Tibial nerve (tissue), 4 donors: Measurements from ENCODE around the gene MAGI2. TPM values are rescaled to one million over a fixed set of nuclear protein-coding genes. Genes with fewer than 3 reads are reported as not detected.

Source experiments
- DNase-seq, 2 donors: peaks; one replicate each; pipeline ENCODE4 v3.0.0-alpha.2; 2019; ENCODE audit warnings: low spot score in 2 of 2
- H3K27ac ChIP-seq, 4 donors: fragments of 200-600 bp; sonication (generic) in 3 of 4; one replicate each; pipeline ENCODE4 v1.5.1; 2017 to 2019; ENCODE audit warnings: mild to moderate bottlenecking in 1 of 4
- H3K27me3 ChIP-seq, 2 donors: fragments of 200-600 bp; sonication (generic) in 1 of 2; one replicate each; pipeline versions ENCODE4 v1.5.1 to v1.6.0; 2017 to 2019
- H3K36me3 ChIP-seq, 3 donors: fragments of 200-600 bp; sonication (generic); one replicate each; pipeline ENCODE4 v1.5.1; 2018 to 2019
- H3K4me1 ChIP-seq, 4 donors: fragments of 200-600 bp; sonication (generic) in 3 of 4; one replicate each; pipeline ENCODE4 v1.5.1; 2017 to 2019
- H3K4me3 ChIP-seq, 4 donors: fragments of 200-600 bp; sonication (generic) in 3 of 4; one replicate each; pipeline ENCODE4 v1.5.1; 2017 to 2019; ENCODE audit warnings: mild to moderate bottlenecking in 1 of 4, moderate library complexity in 1 of 4
- H3K9me3 ChIP-seq, 4 donors: fragments of 200-600 bp; sonication (generic) in 3 of 4; one replicate each; pipeline ENCODE4 v1.5.1; 2017 to 2019
- CTCF ChIP-seq, 5 experiments: fragments of 200-600 bp in 3 of 5; fragments of 450-650 bp in 2 of 5; sonication (generic) in 3 of 5; IDR thresholded peaks; one replicate each; pipeline ENCODE4 v1.5.1; 2016 to 2019; ENCODE audit warnings: antibody characterized with exemption in 5 of 5, mild to moderate bottlenecking in 3 of 5, moderate library complexity in 2 of 5
- EP300 ChIP-seq, 2 donors: sonication (generic); formaldehyde crosslinking; IDR thresholded peaks; one replicate each; pipeline ENCODE4 v1.6.1; 2017; ENCODE audit warnings: antibody characterized with exemption in 2 of 2, mild to moderate bottlenecking in 1 of 2
- POLR2A ChIP-seq, 2 donors: fragments of 450-650 bp; IDR thresholded peaks; one replicate each; pipeline ENCODE4 v1.6.1; 2017; ENCODE audit warnings: antibody characterized with exemption in 2 of 2, mild to moderate bottlenecking in 2 of 2, moderate library complexity in 2 of 2
- WGBS, 2 donors: methylation state at CpG; one replicate each; pipeline ENCODE4 v1.1.5; 2018; 5-methylcytosine and 5-hydroxymethylcytosine counted together
- total RNA-seq, 4 donors: library from RNA; depleted of rRNA; stranded (reverse); fragments of >200 nt; gene quantifications; one replicate each; pipeline ENCODE4 v1.1.0, GENCODE V29; 2016

The MAGI2 gene
- total RNA-seq, 4 donors from 2014 or later = 33.6 to 58.2 (median 55.6) TPM

- no peak for DNase-seq
- WGBS, 2 donors = 42 to 46% methylated on average over 5 of the region's 5 CpGs
- TF ChIP-seq CTCF (IDR thresholded peaks at IDR 0.05) (peak in 3 of 5 experiments; percentile 9 to 24 (median 11)), POLR2A (IDR thresholded peaks at IDR 0.05) (no peak)
- Histone ChIP-seq H3K4me3 (no peak overlapping the region), H3K9me3 (no peaks in the 10 kb centered on the region), H3K27me3 (no peaks in the 10 kb centered on the region), H3K4me1 (no peaks in the 10 kb centered on the region), H3K27ac (peak overlapping the region in 1 of 4 donors; percentile 26), H3K36me3 (no peaks in the 10 kb centered on the region)
Observed at GRCh38 chr7:78607099-78607498, 846.4 kb downstream of the MAGI2 start.

- 81 to 84% methylated on average over 1 of the region's 1 CpG for WGBS, 2 donors
- Histone ChIP-seq H3K36me3 (no peaks in the 10 kb centered on the region), H3K4me3 (no peak overlapping the region), H3K9me3 (no peaks in the 10 kb centered on the region), H3K27ac (no peak overlapping the region), H3K4me1 (no peaks in the 10 kb centered on the region), H3K27me3 (no peaks in the 10 kb centered on the region)
- no peak for DNase-seq
- no peak for TF ChIP-seq CTCF (IDR thresholded peaks at IDR 0.05)
- no peak for TF ChIP-seq EP300 (IDR thresholded peaks at IDR 0.05)
- TF ChIP-seq POLR2A (IDR thresholded peaks at IDR 0.05) = no peak
Observed at GRCh38 chr7:78605119-78605518, 848.3 kb downstream of the MAGI2 start.

GRCh38 chr7:78601728-78602127 is 851.7 kb downstream of the MAGI2 start:
- H3K36me3 ChIP-seq = no peaks in the 10 kb centered on the region
- no peak overlapping the region for H3K4me3 ChIP-seq
- no peak for DNase-seq
- H3K27me3 ChIP-seq = no peaks in the 10 kb centered on the region
- no peaks in the 10 kb centered on the region for H3K9me3 ChIP-seq
- WGBS, 2 donors = 51 to 53% methylated on average over 2 of the region's 2 CpGs
- no peaks in the 10 kb centered on the region for H3K4me1 ChIP-seq
- TF ChIP-seq EP300 (IDR thresholded peaks at IDR 0.05) (no peak), POLR2A (IDR thresholded peaks at IDR 0.05) (no peak), CTCF (IDR thresholded peaks at IDR 0.05) (no peak)
- no peak overlapping the region for H3K27ac ChIP-seq

GRCh38 chr7:78594156-78594555 is 859.3 kb downstream of the MAGI2 start:
- DNase-seq = no peak
- WGBS, 2 donors = 49 to 62% methylated on average over 3 of the region's 3 CpGs
- no peak for TF ChIP-seq POLR2A (IDR thresholded peaks at IDR 0.05)
- Histone ChIP-seq H3K27me3 (no peaks in the 10 kb centered on the region), H3K9me3 (no peaks in the 10 kb centered on the region), H3K36me3 (no peaks in the 10 kb centered on the region), H3K4me1 (no peaks in the 10 kb centered on the region), H3K27ac (no peak overlapping the region), H3K4me3 (no peak overlapping the region)

GRCh38 chr7:78588393-78588792 is 865.1 kb downstream of the MAGI2 start:
- no peak for DNase-seq
- H3K4me1 ChIP-seq = no peaks in the 10 kb centered on the region
- TF ChIP-seq EP300 (IDR thresholded peaks at IDR 0.05) (no peak), CTCF (IDR thresholded peaks at IDR 0.05) (no peak), POLR2A (IDR thresholded peaks at IDR 0.05) (no peak)
- no peak overlapping the region for H3K4me3 ChIP-seq
- H3K27ac ChIP-seq = no peak overlapping the region
- no peaks in the 10 kb centered on the region for H3K9me3 ChIP-seq
- no peaks in the 10 kb centered on the region for H3K36me3 ChIP-seq
- H3K27me3 ChIP-seq = no peaks in the 10 kb centered on the region
- 40 to 62% methylated on average over 1 of the region's 1 CpG for WGBS, 2 donors

GRCh38 chr7:78587443-78588044 is 865.9 kb downstream of the MAGI2 start:
- Histone ChIP-seq H3K27me3 (no peaks in the 10 kb centered on the region), H3K9me3 (no peaks in the 10 kb centered on the region), H3K27ac (no peak overlapping the region), H3K4me1 (no peaks in the 10 kb centered on the region), H3K4me3 (no peak overlapping the region), H3K36me3 (no peaks in the 10 kb centered on the region)
- 76 to 83% methylated on average over 5 of the region's 5 CpGs for WGBS, 2 donors
- TF ChIP-seq CTCF (IDR thresholded peaks at IDR 0.05) (no peak), POLR2A (IDR thresholded peaks at IDR 0.05) (no peak)
- no peak for DNase-seq
